Frontal cortex (tissue), 4 donors: ENCODE results near the gene DIP2A. TPM values are rescaled to one million over a fixed set of nuclear protein-coding genes. Genes with fewer than 3 reads are reported as not detected.
A peak's percentile ranks its signal among the peaks of the same experiment; 100 is the strongest.

ENCODE experiments used
- DNase-seq, 2 donors: peaks; one replicate each; pipeline ENCODE4 v3.0.0; 2012; ENCODE audit warnings: low spot score in 2 of 2
- FAIRE-seq: peaks from 2 replicates; lab custom pipeline; 2012; peaks lifted over from hg19 to GRCh38; lab: Jason Lieb, UNC
- total RNA-seq: library from RNA; depleted of rRNA; stranded (reverse); fragments of >200 nt; gene quantifications from one replicate; pipeline ENCODE4 v1.2.3, GENCODE V29; 2014
- donor health status: control.
- donor health status: control.
- donor health status: control.

DIP2A gene
- total RNA-seq, 1 donor from 2014 or later, result 26.1 TPM

- FAIRE-seq (no peak), DNase-seq (no peak)
These were observed 16.6 kb downstream of the DIP2A start for GRCh38 chr21:46475296-46475695.

GRCh38 chr21:46477765-46478164 lies 19.1 kb downstream of the DIP2A start:
- DNase-seq, result no peak
- no peak for FAIRE-seq

GRCh38 chr21:46478910-46479309 lies 20.2 kb downstream of the DIP2A start:
- DNase-seq (no peak), FAIRE-seq (no peak)

GRCh38 chr21:46480466-46480865 lies 21.8 kb downstream of the DIP2A start:
- DNase-seq (no peak), FAIRE-seq (no peak)

GRCh38 chr21:46482225-46482845 lies 23.6 kb downstream of the DIP2A start:
- no peak for DNase-seq
- no peak for FAIRE-seq

GRCh38 chr21:46482846-46483231 lies 24.1 kb downstream of the DIP2A start:
- no peak for DNase-seq
- no peak for FAIRE-seq

- DNase-seq (no peak), FAIRE-seq (no peak)
These were observed 24.9 kb downstream of the DIP2A start for GRCh38 chr21:46483300-46484295.

GRCh38 chr21:46486481-46487126 lies 27.9 kb downstream of the DIP2A start:
- FAIRE-seq (no peak), DNase-seq (no peak)

GRCh38 chr21:46489162-46489663 lies 30.5 kb downstream of the DIP2A start:
- FAIRE-seq, result no peak

GRCh38 chr21:46489800-46490199 lies 31.1 kb downstream of the DIP2A start:
- DNase-seq, result no peak
- FAIRE-seq, result no peak

More at GRCh38 chr21:46489162-46489663, 30.5 kb downstream of the DIP2A start:
- no peak for DNase-seq

- DNase-seq, result no peak
These were observed 32.9 kb downstream of the DIP2A start for GRCh38 chr21:46491553-46491952.

GRCh38 chr21:46492851-46493250 lies 34.2 kb downstream of the DIP2A start:
- FAIRE-seq (no peak), DNase-seq (no peak)

More at GRCh38 chr21:46491553-46491952, 32.9 kb downstream of the DIP2A start:
- no peak for FAIRE-seq

GRCh38 chr21:46493828-46494227 lies 35.1 kb downstream of the DIP2A start:
- no peak for DNase-seq

GRCh38 chr21:46498335-46499050 lies 39.8 kb downstream of the DIP2A start:
- FAIRE-seq (no peak), DNase-seq (no peak)

More at GRCh38 chr21:46493828-46494227, 35.1 kb downstream of the DIP2A start:
- FAIRE-seq, result no peak

GRCh38 chr21:46500224-46500861 lies 41.7 kb downstream of the DIP2A start:
- FAIRE-seq, result no peak
- no peak for DNase-seq

GRCh38 chr21:46503922-46504550 lies 45.3 kb downstream of the DIP2A start:
- FAIRE-seq (no peak), DNase-seq (no peak)

- DNase-seq, result peak in 1 of 2 donors; percentile 25
- FAIRE-seq, result no peak
These were observed 46.0 kb downstream of the DIP2A start for GRCh38 chr21:46504666-46505065.

GRCh38 chr21:46507562-46507961 lies 48.9 kb downstream of the DIP2A start:
- DNase-seq, result no peak
- no peak for FAIRE-seq
